HEK293 (cell line): Measurements from ENCODE around the gene DHX16.

ENCODE experiments used
- GLIS1 ChIP-seq: fragments of 450-650 bp; formaldehyde crosslinking; IDR thresholded peaks from 2 replicates; pipeline ENCODE4 v1.5.1; 2016; ENCODE audit warnings: missing biosample characterization, missing genetic modification characterization
- GLIS2 ChIP-seq: fragments of 450-650 bp; formaldehyde crosslinking; IDR thresholded peaks from 2 replicates; pipeline ENCODE4 v1.5.1; 2016; ENCODE audit warnings: missing biosample characterization, missing genetic modification characterization
- OVOL3 ChIP-seq: fragments of 450-650 bp; formaldehyde crosslinking; IDR thresholded peaks from 2 replicates; pipeline ENCODE4 v1.5.1; 2016; ENCODE audit warnings: missing biosample characterization, missing genetic modification characterization
- PRDM1 ChIP-seq: fragments of 450-650 bp; formaldehyde crosslinking; IDR thresholded peaks from 2 replicates; pipeline ENCODE4; 2016; ENCODE audit warnings: missing biosample characterization, missing genetic modification characterization
- TRIM28 ChIP-seq: IDR thresholded peaks from 2 replicates; pipeline ENCODE4 v1.6.1; 2011; ENCODE audit warnings: low read length, control low read depth, borderline replicate concordance
- YY2 ChIP-seq: fragments of 450-650 bp; formaldehyde crosslinking; IDR thresholded peaks from 2 replicates; pipeline ENCODE4 v1.5.1; 2016; ENCODE audit warnings: missing biosample characterization, missing genetic modification characterization
- ZBTB1 ChIP-seq: fragments of 450-650 bp; formaldehyde crosslinking; IDR thresholded peaks from 2 replicates; pipeline ENCODE4 v1.5.1; 2016; ENCODE audit warnings: missing biosample characterization, missing genetic modification characterization
- ZBTB20 ChIP-seq: fragments of 450-650 bp; formaldehyde crosslinking; IDR thresholded peaks from 2 replicates; pipeline ENCODE4 v1.5.1; 2016; ENCODE audit warnings: missing biosample characterization, missing genetic modification characterization
- ZNF10 ChIP-seq: fragments of 450-650 bp; formaldehyde crosslinking; IDR thresholded peaks from 2 replicates; pipeline ENCODE4 v1.5.1; 2017; ENCODE audit warnings: missing biosample characterization, missing genetic modification characterization
- ZNF169 ChIP-seq: fragments of 450-650 bp; formaldehyde crosslinking; IDR thresholded peaks from 2 replicates; pipeline ENCODE4 v1.5.1; 2016; ENCODE audit warnings: missing biosample characterization, missing genetic modification characterization
- ZNF18 ChIP-seq: fragments of 450-650 bp; formaldehyde crosslinking; IDR thresholded peaks from 2 replicates; pipeline ENCODE4 v1.5.1; 2016; ENCODE audit warnings: missing biosample characterization, missing genetic modification characterization
- ZNF19 ChIP-seq: fragments of 450-650 bp; formaldehyde crosslinking; IDR thresholded peaks from 2 replicates; pipeline ENCODE4; 2016; ENCODE audit warnings: missing biosample characterization, missing genetic modification characterization, low read depth
- ZNF211 ChIP-seq: fragments of 450-650 bp; formaldehyde crosslinking; IDR thresholded peaks from 2 replicates; pipeline ENCODE4 v1.5.1; 2016; ENCODE audit warnings: low read depth, missing biosample characterization, missing genetic modification characterization
- ZNF280C ChIP-seq: fragments of 450-650 bp; formaldehyde crosslinking; IDR thresholded peaks from 2 replicates; pipeline ENCODE4 v1.5.1; 2016; ENCODE audit warnings: missing biosample characterization, missing genetic modification characterization
- ZNF335 ChIP-seq: fragments of 450-650 bp; formaldehyde crosslinking; conservative IDR thresholded peaks from 2 replicates; pipeline ENCODE4 v1.5.1; 2016; ENCODE audit warnings: missing biosample characterization, missing genetic modification characterization
- ZNF341 ChIP-seq: fragments of 450-650 bp; formaldehyde crosslinking; IDR thresholded peaks from 2 replicates; pipeline ENCODE4; 2016; ENCODE audit warnings: low read depth, missing biosample characterization, missing genetic modification characterization
- ZNF433 ChIP-seq: fragments of 450-650 bp; formaldehyde crosslinking; IDR thresholded peaks from 2 replicates; pipeline ENCODE4 v1.5.1; 2016; ENCODE audit warnings: missing biosample characterization, missing genetic modification characterization, low read depth
- ZNF449 ChIP-seq: fragments of 450-650 bp; formaldehyde crosslinking; IDR thresholded peaks from 2 replicates; pipeline ENCODE4 v1.5.1; 2017; ENCODE audit warnings: missing biosample characterization, mild to moderate bottlenecking, missing genetic modification characterization, moderate library complexity
- ZNF488 ChIP-seq: fragments of 450-650 bp; formaldehyde crosslinking; IDR thresholded peaks from 2 replicates; pipeline ENCODE4 v1.5.1; 2016; ENCODE audit warnings: missing biosample characterization, missing genetic modification characterization
- ZNF549 ChIP-seq: fragments of 450-650 bp; IDR thresholded peaks from 2 replicates; pipeline ENCODE4 v1.5.1; 2018; ENCODE audit warnings: missing biosample characterization, missing genetic modification characterization, mild to moderate bottlenecking, inconsistent platforms, moderate library complexity
- ZNF585B ChIP-seq: fragments of 450-650 bp; formaldehyde crosslinking; IDR thresholded peaks from 2 replicates; pipeline ENCODE4 v1.5.1; 2016; ENCODE audit warnings: missing biosample characterization, missing genetic modification characterization
- ZNF621 ChIP-seq: fragments of 450-650 bp; formaldehyde crosslinking; IDR thresholded peaks from 2 replicates; pipeline ENCODE4 v1.5.1; 2017; ENCODE audit warnings: missing biosample characterization, missing genetic modification characterization
- ZNF677 ChIP-seq: fragments of 450-650 bp; IDR thresholded peaks from 2 replicates; pipeline ENCODE4 v1.5.0; 2018; ENCODE audit warnings: missing biosample characterization, mild to moderate bottlenecking, missing genetic modification characterization, moderate library complexity
- ZNF701 ChIP-seq: fragments of 450-650 bp; formaldehyde crosslinking; IDR thresholded peaks from 2 replicates; pipeline ENCODE4 v1.5.1; 2016; ENCODE audit warnings: missing biosample characterization, missing genetic modification characterization
- ZNF704 ChIP-seq: fragments of 450-650 bp; formaldehyde crosslinking; IDR thresholded peaks from 2 replicates; pipeline ENCODE4 v1.5.1; 2016; ENCODE audit warnings: missing biosample characterization, missing genetic modification characterization
- ZNF707 ChIP-seq: fragments of 450-650 bp; formaldehyde crosslinking; IDR thresholded peaks from 2 replicates; pipeline ENCODE4 v1.5.1; 2016; ENCODE audit warnings: missing biosample characterization, missing genetic modification characterization
- ZNF830 ChIP-seq: fragments of 450-650 bp; IDR thresholded peaks from 2 replicates; pipeline ENCODE4 v1.5.0; 2018; ENCODE audit warnings: missing biosample characterization, missing genetic modification characterization, low read depth, mild to moderate bottlenecking, moderate library complexity
- ZSCAN4 ChIP-seq: fragments of 450-650 bp; formaldehyde crosslinking; IDR thresholded peaks from 2 replicates; pipeline ENCODE4 v1.5.1; 2017; ENCODE audit warnings: missing biosample characterization, missing genetic modification characterization
- ZSCAN5A ChIP-seq: fragments of 450-650 bp; formaldehyde crosslinking; IDR thresholded peaks from 2 replicates; pipeline ENCODE4 v1.5.1; 2016; ENCODE audit warnings: missing biosample characterization, missing genetic modification characterization

Gene DHX16

GRCh38 chr6:30717129-30717844 lies 44.5 kb upstream of the DHX16 start, which contains the start of gene MDC1 (continued):
- TF ChIP-seq GLIS1, result peak; percentile 85
- peak; percentile 95 for TF ChIP-seq TRIM28
- TF ChIP-seq ZNF704, result no peak
- TF ChIP-seq PRDM1 (tag by site-specific recombination), result peak; percentile 95
- TF ChIP-seq GLIS2 (tag by site-specific recombination), result peak; percentile 94
- no peak for TF ChIP-seq ZNF707 (tag by site-specific recombination)
- no peak for TF ChIP-seq ZNF488 (tag by site-specific recombination)
- TF ChIP-seq ZNF19 (tag by site-specific recombination), result no peak
- TF ChIP-seq ZNF677 (tag by site-specific recombination), result no peak
- no peak for TF ChIP-seq ZNF433 (tag by site-specific recombination)
- TF ChIP-seq ZNF280C (tag by site-specific recombination), result no peak
- TF ChIP-seq ZBTB1 (tag by site-specific recombination), result no peak
- no peak for TF ChIP-seq ZNF449 (tag by site-specific recombination)
- TF ChIP-seq YY2, result peak; percentile 74
- no peak for TF ChIP-seq ZNF549 (tag by site-specific recombination)
- peak; percentile 68 for TF ChIP-seq ZNF335 (tag by site-specific recombination)
- no peak for TF ChIP-seq ZNF169 (tag by site-specific recombination)
- TF ChIP-seq ZBTB20, result no peak; the same call in 1 of the 2 replicates
- no peak for TF ChIP-seq ZNF585B (tag by site-specific recombination)
- no peak for TF ChIP-seq ZNF830 (tag by site-specific recombination)
- no peak for TF ChIP-seq ZNF701 (tag by site-specific recombination)
- TF ChIP-seq ZNF10 (tag by site-specific recombination), result no peak; the same call in 1 of the 2 replicates
- no peak for TF ChIP-seq ZNF621 (tag by site-specific recombination)
- peak; percentile 94 for TF ChIP-seq ZNF341
- no peak for TF ChIP-seq ZNF211
- TF ChIP-seq ZSCAN5A (tag by site-specific recombination), result no peak
- peak; percentile 16; the same call in 1 of the 2 replicates for TF ChIP-seq ZNF18
- TF ChIP-seq ZSCAN4 (tag by site-specific recombination), result no peak; the same call in 1 of the 2 replicates
- TF ChIP-seq OVOL3 (tag by site-specific recombination), result no peak; the same call in 1 of the 2 replicates
